GM12891 (cell line): ENCODE measurements around the gene PTPRS.
"Not testable (repeated sequence)": the region's sequence is repeated elsewhere in the genome, so short reads cannot be mapped to it uniquely, and the experiment has no call there.

Source experiments
- DNase-seq: peaks from one replicate; pipeline ENCODE4 v3.0.0; 2011; ENCODE audit warnings: low spot score; ENCODE audit not compliant: insufficient read length
- FAIRE-seq: peaks from 2 replicates; lab custom pipeline; 2011; peaks lifted over from hg19 to GRCh38; lab: Jason Lieb, UNC
- PAX5 ChIP-seq: IDR thresholded peaks from 2 replicates; pipeline ENCODE4 v1.6.1; 2011; ENCODE audit warnings: low read length, moderate library complexity, mild to moderate bottlenecking; ENCODE audit not compliant: insufficient read depth, severe bottlenecking
- POLR2A ChIP-seq: IDR thresholded peaks from 2 replicates; pipeline ENCODE4 v1.6.1; 2011; ENCODE audit warnings: low read depth, low read length, control low read depth
- POLR2AphosphoS5 ChIP-seq: IDR thresholded peaks from 2 replicates; pipeline ENCODE4 v1.6.1; 2011; ENCODE audit warnings: low read depth, low read length, control low read depth
- POU2F2 ChIP-seq: IDR thresholded peaks from 2 replicates; pipeline ENCODE4 v1.6.1; 2011; ENCODE audit warnings: low read depth, mild to moderate bottlenecking, control low read depth, low read length, moderate library complexity
- SPI1 ChIP-seq: IDR thresholded peaks from 2 replicates; pipeline ENCODE4 v1.6.1; 2011; ENCODE audit warnings: low read depth, low read length, control low read depth
- TAF1 ChIP-seq: IDR thresholded peaks from 2 replicates; pipeline ENCODE4 v1.6.1; 2011; ENCODE audit warnings: low read depth, low read length, control low read depth

The PTPRS gene

GRCh38 chr19:5369304-5369703, 28.7 kb upstream of the PTPRS start:
- TF ChIP-seq SPI1 (no peak), POLR2AphosphoS5 (no peak), TAF1 (no peak), PAX5 (no peak), POU2F2 (no peak), POLR2A (no peak)
- DNase-seq, result no peak
- FAIRE-seq, result no peak

DNA sequence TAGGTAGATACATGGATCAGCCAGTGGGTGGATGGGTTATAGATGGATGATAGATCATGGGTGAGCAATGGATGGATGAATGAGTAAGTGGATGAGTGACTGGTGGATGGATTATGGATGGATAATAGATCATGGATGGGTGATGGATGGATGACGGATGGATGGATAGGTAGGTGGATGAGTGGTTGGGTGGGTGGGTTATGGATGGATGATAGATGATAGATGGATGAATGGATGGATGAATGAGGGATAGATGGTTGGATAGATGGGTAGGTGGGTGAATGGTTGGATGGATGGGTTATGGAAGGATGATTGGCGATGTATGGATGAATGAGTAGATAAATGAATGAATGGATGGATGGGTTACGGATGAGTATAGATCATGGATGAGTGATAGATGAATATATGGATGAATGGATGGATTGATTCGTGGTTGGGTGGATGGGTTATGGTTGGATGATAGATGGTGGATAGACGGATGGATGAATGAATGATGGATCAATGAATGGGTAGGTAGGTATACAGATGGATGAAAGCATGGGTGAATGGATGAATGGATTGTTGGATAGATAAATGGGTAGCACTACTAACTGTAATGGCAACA, 27.0 kb upstream of the PTPRS start:
- TF ChIP-seq POU2F2 (no peak), POLR2AphosphoS5 (no peak), PAX5 (no peak), TAF1 (no peak), SPI1 (no peak), POLR2A (no peak)
- DNase-seq (no peak), FAIRE-seq (no peak)

DNA sequence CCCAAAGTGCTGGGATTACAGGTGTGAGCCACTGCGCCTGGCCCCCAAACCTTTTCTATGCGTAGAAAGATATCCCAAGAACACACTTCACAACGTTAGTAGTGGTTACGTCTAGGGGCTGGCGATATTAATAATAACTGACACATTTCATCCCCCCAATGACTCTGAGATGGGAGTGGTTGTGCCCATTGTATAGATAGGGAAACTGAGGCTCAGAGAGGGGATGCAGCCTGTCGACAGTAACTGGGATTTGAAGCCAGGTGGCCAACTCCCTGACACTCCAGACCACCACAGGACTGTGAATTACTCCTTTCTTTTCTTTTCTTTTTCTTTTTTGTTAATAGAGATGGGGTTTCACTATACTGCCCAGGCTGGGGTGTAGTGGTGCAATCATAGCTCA, 25.3 kb upstream of the PTPRS start:
- DNase-seq, result no peak
- no peak for FAIRE-seq
- TF ChIP-seq PAX5 (no peak), POU2F2 (no peak), SPI1 (no peak), TAF1 (no peak), POLR2A (no peak), POLR2AphosphoS5 (no peak)

DNA sequence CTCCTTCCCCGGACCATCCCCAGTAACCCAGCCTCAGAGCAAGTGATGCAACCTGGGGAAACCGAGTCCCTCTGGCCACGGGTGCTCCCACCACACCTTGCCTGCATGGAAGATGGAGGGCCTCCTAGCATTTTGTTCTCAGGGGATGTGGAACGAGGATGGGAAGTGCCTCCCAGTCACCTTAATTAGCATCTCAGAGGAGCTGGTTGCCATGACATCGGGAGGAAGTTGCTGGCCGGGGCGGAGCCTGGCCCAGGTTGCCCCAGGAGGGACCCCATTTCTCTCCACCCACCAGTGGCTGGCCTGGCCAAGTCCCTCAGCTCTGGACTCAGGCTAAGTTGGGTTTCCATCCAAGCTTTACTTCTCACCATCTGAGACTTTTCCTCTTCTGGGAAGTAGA, 24.1 kb upstream of the PTPRS start:
- DNase-seq (no peak), FAIRE-seq (no peak)
- no peak for TF ChIP-seq POU2F2
- TF ChIP-seq POLR2AphosphoS5, result no peak
- TF ChIP-seq SPI1, result no peak
- TF ChIP-seq PAX5, result no peak
- no peak for TF ChIP-seq TAF1
- no peak for TF ChIP-seq POLR2A

- not testable (repeated sequence) for FAIRE-seq, DNase-seq
Observed at GRCh38 chr19:5361839-5362238, 21.2 kb upstream of the PTPRS start.

DNA sequence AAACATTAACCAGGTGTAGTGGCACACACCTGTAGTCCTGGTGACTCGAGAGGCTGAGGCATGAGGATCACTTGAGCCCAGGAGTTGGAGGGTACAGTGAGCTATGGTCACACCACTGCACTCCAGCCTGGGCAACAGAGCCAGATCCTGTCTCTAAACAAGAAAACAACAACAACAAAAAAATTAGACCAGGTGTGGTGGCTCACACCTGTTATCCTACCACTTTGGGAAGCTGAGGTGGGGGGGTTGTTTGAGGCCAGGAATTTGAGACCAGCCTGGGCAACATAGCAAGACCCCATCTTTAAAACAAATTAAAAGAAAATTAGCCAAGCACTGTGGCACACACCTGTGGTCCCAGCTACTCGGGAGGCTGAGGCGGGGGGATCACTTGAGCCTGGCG, 20.8 kb upstream of the PTPRS start:
- no peak for TF ChIP-seq PAX5
- no peak for TF ChIP-seq POLR2AphosphoS5
- TF ChIP-seq POLR2A, result no peak
- no peak for TF ChIP-seq TAF1
- no peak for TF ChIP-seq SPI1
- no peak for TF ChIP-seq POU2F2
- FAIRE-seq (no peak), DNase-seq (no peak)

GRCh38 chr19:5360003-5360780, 19.6 kb upstream of the PTPRS start:
- TF ChIP-seq POU2F2, result no peak
- TF ChIP-seq POLR2AphosphoS5, result no peak
- TF ChIP-seq PAX5, result no peak
- TF ChIP-seq POLR2A, result no peak
- TF ChIP-seq SPI1, result no peak
- TF ChIP-seq TAF1, result no peak
- no peak for FAIRE-seq
- no peak for DNase-seq

GRCh38 chr19:5358173-5358800, 17.7 kb upstream of the PTPRS start:
- DNase-seq, result no peak
- TF ChIP-seq POU2F2, result no peak
- no peak for TF ChIP-seq TAF1
- TF ChIP-seq POLR2AphosphoS5, result no peak
- TF ChIP-seq PAX5, result no peak
- no peak for TF ChIP-seq POLR2A
- TF ChIP-seq SPI1, result no peak
- FAIRE-seq, result no peak

GRCh38 chr19:5357584-5357983, 17.0 kb upstream of the PTPRS start:
- TF ChIP-seq SPI1 (no peak), POLR2AphosphoS5 (no peak), POLR2A (no peak), POU2F2 (no peak), TAF1 (no peak), PAX5 (no peak)
- FAIRE-seq (no peak), DNase-seq (no peak)

DNA sequence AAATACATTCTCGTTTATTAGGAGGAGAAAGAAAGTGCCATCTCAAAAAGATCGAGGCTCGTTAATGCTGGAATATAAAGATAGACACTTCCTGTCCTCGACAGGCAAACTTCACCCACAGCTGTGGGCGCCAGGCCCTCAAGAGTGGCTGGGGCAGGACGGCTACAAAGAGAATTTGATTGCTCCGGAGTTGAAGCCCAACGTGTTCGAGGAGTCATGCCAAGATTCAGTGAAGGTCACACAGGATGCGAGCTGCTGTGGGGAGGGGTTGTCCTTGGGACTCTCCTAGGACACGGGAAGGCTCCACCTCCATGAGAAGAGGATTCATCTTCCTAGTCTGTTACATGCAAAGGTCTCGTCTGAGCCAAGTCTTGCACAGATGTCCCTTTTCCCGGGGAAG, 16.3 kb upstream of the PTPRS start:
- TF ChIP-seq POLR2A (no peak), POU2F2 (no peak), POLR2AphosphoS5 (no peak), PAX5 (no peak), TAF1 (no peak), SPI1 (no peak)

More for the DNA sequence above, 16.3 kb upstream of the PTPRS start:
- no peak for DNase-seq
- no peak for FAIRE-seq
